ENCODE measurements around the gene NXPE3. TPM values are rescaled to one million over a fixed set of nuclear protein-coding genes. Genes with fewer than 3 reads are reported as not detected.

Gene NXPE3
- total RNA-seq, 1 experiment from 2014 or later: 3.9 TPM

- Mint-ChIP-seq H3K4me1 (ENCODE audit: insufficient read depth, unreplicated experiment) (no peaks in the 10 kb centered on the region), H3K9me3 (ENCODE audit: unreplicated experiment) (no peaks in the 10 kb centered on the region), H3K27ac (ENCODE audit: low read depth, unreplicated experiment) (no peak overlapping the region), H3K4me3 (ENCODE audit: unreplicated experiment) (no peak overlapping the region), H3K36me3 (ENCODE audit: insufficient read depth, unreplicated experiment) (no peaks in the 10 kb centered on the region), H3K27me3 (ENCODE audit: insufficient read depth, unreplicated experiment) (no peaks in the 10 kb centered on the region)
- BruUV-seq (replicated peaks): no TSS peak
- intact Hi-C loops (cut with micrococcal nuclease): loop anchor here (2.0 kb wide), 1 partner anchor 108 kb away; no protein-coding TSS in a partner anchor
- ChIA-PET CTCF (interaction anchor here (0.5 to 21.4 kb wide), 53 partner anchors 8 to 1480 kb away, joined by 3 to 795 read pairs (median 4); partner anchors contain the start of gene NXPE3), POLR2A (interaction anchor here (0.5 to 1.6 kb wide), 5 partner anchors 14 to 422 kb away, joined by 3 to 12 read pairs (median 3); no protein-coding TSS in a partner anchor)
- DNase-seq (ENCODE audit: unreplicated experiment): peak; percentile 87
- peak; percentile 69 for TF ChIP-seq CTCF (IDR thresholded peaks at IDR 0.05; ENCODE audit: unreplicated experiment)
These were observed 24.3 kb downstream of the NXPE3 start for GRCh38 chr3:101803173-101803782.

GRCh38 chr3:101803939-101804338 lies 24.9 kb downstream of the NXPE3 start:
- no peak overlapping the region for H3K4me3 Mint-ChIP-seq (ENCODE audit: unreplicated experiment)

GRCh38 chr3:101806491-101806890 lies 27.5 kb downstream of the NXPE3 start:
- Mint-ChIP-seq H3K9me3 (ENCODE audit: unreplicated experiment) (no peaks in the 10 kb centered on the region), H3K27me3 (ENCODE audit: insufficient read depth, unreplicated experiment) (no peaks in the 10 kb centered on the region), H3K27ac (ENCODE audit: low read depth, unreplicated experiment) (no peak overlapping the region), H3K36me3 (ENCODE audit: insufficient read depth, unreplicated experiment) (no peaks in the 10 kb centered on the region), H3K4me3 (ENCODE audit: unreplicated experiment) (no peak overlapping the region), H3K4me1 (ENCODE audit: insufficient read depth, unreplicated experiment) (peaks cover 10% of the 10 kb centered on the region)
- ChIA-PET POLR2A (interaction anchor here (0.7 to 1.6 kb wide), 2 partner anchors 419 to 423 kb away, joined by 3 to 6 read pairs; no protein-coding TSS in a partner anchor), CTCF (interaction anchor here (0.6 to 21.4 kb wide), 6 partner anchors 15 to 419 kb away, joined by 3 to 795 read pairs (median 4); no protein-coding TSS in a partner anchor)
- no peak for TF ChIP-seq CTCF (IDR thresholded peaks at IDR 0.05; ENCODE audit: unreplicated experiment)
- DNase-seq (ENCODE audit: unreplicated experiment): no peak
- no TSS peak for BruUV-seq (replicated peaks)
- intact Hi-C loops (cut with micrococcal nuclease): no loop called here

More at GRCh38 chr3:101803939-101804338, 24.9 kb downstream of the NXPE3 start:
- Mint-ChIP-seq H3K36me3 (ENCODE audit: insufficient read depth, unreplicated experiment) (no peaks in the 10 kb centered on the region), H3K9me3 (ENCODE audit: unreplicated experiment) (no peaks in the 10 kb centered on the region), H3K4me1 (ENCODE audit: insufficient read depth, unreplicated experiment) (peaks cover 2% of the 10 kb centered on the region), H3K27ac (ENCODE audit: low read depth, unreplicated experiment) (no peak overlapping the region), H3K27me3 (ENCODE audit: insufficient read depth, unreplicated experiment) (no peaks in the 10 kb centered on the region)
- no peak for TF ChIP-seq CTCF (IDR thresholded peaks at IDR 0.05; ENCODE audit: unreplicated experiment)
- CTCF ChIA-PET: interaction anchor here (0.7 to 21.4 kb wide), 13 partner anchors 8 to 422 kb away, joined by 3 to 795 read pairs (median 10); no protein-coding TSS in a partner anchor
- POLR2A ChIA-PET: no interaction called here
- BruUV-seq (replicated peaks): no TSS peak
- intact Hi-C loops (cut with micrococcal nuclease): loop anchor here (2.0 kb wide), 1 partner anchor 109 kb away; no protein-coding TSS in a partner anchor
- DNase-seq (ENCODE audit: unreplicated experiment): no peak

- DNase-seq (ENCODE audit: unreplicated experiment): no peak
- intact Hi-C loops (cut with micrococcal nuclease): no loop called here
- H3K36me3 Mint-ChIP-seq (ENCODE audit: insufficient read depth, unreplicated experiment): no peaks in the 10 kb centered on the region
- H3K4me3 Mint-ChIP-seq (ENCODE audit: unreplicated experiment): no peak overlapping the region
- CTCF ChIA-PET: interaction anchor here (0.6 to 21.4 kb wide), 11 partner anchors 12 to 721 kb away, joined by 3 to 795 read pairs (median 3); no protein-coding TSS in a partner anchor
- TF ChIP-seq CTCF (IDR thresholded peaks at IDR 0.05; ENCODE audit: unreplicated experiment): no peak
- no TSS peak for BruUV-seq (replicated peaks)
- H3K27me3 Mint-ChIP-seq (ENCODE audit: insufficient read depth, unreplicated experiment): no peaks in the 10 kb centered on the region
- no peak overlapping the region for H3K27ac Mint-ChIP-seq (ENCODE audit: low read depth, unreplicated experiment)
- POLR2A ChIA-PET: interaction anchor here (0.9 to 1.6 kb wide), 4 partner anchors 21 to 421 kb away, joined by 3 to 6 read pairs (median 4); partner anchors contain the start of gene NFKBIZ
- peaks cover 10% of the 10 kb centered on the region for H3K4me1 Mint-ChIP-seq (ENCODE audit: insufficient read depth, unreplicated experiment)
- no peaks in the 10 kb centered on the region for H3K9me3 Mint-ChIP-seq (ENCODE audit: unreplicated experiment)
These were observed 28.9 kb downstream of the NXPE3 start for GRCh38 chr3:101807888-101808287.
